Right lobe of liver (tissue), 4 donors: ENCODE results near the gene KDM8.
"Not testable (repeated sequence)": the region's sequence is repeated elsewhere in the genome, so short reads cannot be mapped to it uniquely, and the experiment has no call there.

Source experiments
- POLR2A ChIP-seq: fragments of 450-650 bp; IDR thresholded peaks from one replicate; pipeline ENCODE4 v1.6.1; 2017; ENCODE audit warnings: antibody characterized with exemption, mild to moderate bottlenecking
- TF ChIP-seq, protein P1 (sequence below), 4 donors: fragments of 200-600 bp in 3 of 4; fragments of 450-650 bp in 1 of 4; IDR thresholded peaks; one replicate each; pipeline versions ENCODE4 v1.5.1 to v1.8.0; 2016 to 2022; ENCODE audit warnings: antibody characterized with exemption in 4 of 4, mild to moderate bottlenecking in 2 of 4
- donor health status: DM: no; HTN: no; CAD: no.
- donor health status: DM: no; HTN: no; CAD: no.
- donor health status: DM: no; HTN: yes; CAD: no.

DNA sequence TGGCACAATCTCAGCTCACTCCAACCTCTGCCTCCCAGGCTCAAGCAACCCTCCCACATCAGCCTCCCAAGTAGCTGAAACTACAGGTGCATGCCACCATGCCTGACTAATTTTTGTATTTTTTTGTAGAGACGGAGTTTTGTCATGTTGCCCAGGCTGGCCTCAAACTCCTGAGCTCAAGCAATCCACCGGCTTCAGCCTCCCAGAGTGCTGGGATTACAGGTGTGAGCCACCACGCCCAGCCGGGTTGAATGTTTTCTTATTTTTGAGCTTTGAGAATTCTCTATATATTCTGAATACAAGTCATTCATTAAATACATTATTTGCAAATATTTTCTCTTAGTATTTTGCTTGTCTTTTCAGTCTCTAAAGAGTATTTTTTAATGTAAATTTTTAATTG, 45.6 kb downstream of the KDM8 start:
- TF ChIP-seq, protein P1, sequence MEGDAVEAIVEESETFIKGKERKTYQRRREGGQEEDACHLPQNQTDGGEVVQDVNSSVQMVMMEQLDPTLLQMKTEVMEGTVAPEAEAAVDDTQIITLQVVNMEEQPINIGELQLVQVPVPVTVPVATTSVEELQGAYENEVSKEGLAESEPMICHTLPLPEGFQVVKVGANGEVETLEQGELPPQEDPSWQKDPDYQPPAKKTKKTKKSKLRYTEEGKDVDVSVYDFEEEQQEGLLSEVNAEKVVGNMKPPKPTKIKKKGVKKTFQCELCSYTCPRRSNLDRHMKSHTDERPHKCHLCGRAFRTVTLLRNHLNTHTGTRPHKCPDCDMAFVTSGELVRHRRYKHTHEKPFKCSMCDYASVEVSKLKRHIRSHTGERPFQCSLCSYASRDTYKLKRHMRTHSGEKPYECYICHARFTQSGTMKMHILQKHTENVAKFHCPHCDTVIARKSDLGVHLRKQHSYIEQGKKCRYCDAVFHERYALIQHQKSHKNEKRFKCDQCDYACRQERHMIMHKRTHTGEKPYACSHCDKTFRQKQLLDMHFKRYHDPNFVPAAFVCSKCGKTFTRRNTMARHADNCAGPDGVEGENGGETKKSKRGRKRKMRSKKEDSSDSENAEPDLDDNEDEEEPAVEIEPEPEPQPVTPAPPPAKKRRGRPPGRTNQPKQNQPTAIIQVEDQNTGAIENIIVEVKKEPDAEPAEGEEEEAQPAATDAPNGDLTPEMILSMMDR (IDR thresholded peaks at IDR 0.05) = not testable (repeated sequence)
- TF ChIP-seq POLR2A = not testable (repeated sequence)
